Hematopoietic multipotent progenitor cell treated with erythropoietin and hydrocortisone succinate and interleukin-3 and kit ligand, for 4 days (in vitro differentiated cells): Measurements from ENCODE around the gene REEP3.
A peak's percentile ranks its signal among the peaks of the same experiment; 100 is the strongest.

ENCODE experiments used
- DNase-seq: peaks from one replicate; pipeline ENCODE4 v3.0.0-alpha.2; 2015

REEP3 gene

DNA sequence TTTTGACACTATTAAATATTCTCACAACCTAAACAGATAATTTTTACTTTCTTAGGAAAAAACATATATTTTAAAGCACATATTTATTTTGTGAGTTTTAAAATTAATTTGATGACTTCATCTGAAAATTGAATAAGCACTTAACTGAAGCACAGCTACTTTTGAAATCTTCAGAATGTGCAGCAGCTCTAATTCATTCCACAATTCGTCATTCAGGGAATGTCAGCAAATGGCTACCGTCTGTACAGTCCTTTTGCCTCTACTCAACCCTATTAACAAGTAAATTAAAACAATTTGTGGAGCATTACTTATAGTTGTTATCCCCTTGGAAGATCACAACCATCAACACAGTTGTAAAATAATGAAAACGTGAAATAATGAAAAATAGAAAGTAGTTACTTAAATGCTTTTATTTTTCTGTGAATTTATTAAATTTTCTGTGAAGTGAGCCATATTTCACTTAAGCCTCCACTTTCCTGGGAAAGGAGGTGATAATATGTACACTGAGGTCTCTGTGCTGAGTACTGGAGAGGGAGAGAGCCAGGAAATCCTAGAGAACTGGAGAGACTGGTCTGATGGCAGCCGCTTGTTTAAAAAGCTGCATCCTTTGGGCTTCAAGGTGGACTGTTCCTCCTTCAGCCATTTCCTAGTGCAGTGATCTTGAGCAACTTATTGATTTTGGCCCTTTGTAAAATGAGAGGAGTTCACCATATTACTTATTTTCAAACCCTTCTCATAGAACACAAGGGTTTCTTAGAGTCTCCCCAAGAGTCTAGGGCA is 70.6 kb downstream of the REEP3 start:
- no peak for DNase-seq

DNA sequence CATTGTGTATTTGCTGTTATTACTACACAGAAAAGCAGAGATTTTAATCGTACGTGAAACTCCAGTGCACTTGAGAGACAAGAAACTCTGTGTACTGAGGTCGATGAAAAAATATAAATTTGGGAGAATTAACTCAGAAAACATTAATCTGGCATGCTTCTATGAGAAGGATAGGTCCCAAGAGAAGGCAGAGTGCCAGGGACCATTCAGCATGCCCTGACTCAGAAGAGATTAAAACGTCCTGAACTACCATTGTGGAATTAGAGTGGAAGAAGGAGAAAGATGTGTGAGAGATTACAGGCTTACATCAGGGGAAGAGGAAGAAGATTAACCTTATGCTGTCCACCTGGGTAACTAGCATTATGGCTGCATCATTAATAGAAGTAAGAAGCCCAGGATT is 72.4 kb downstream of the REEP3 start:
- no peak for DNase-seq

DNA sequence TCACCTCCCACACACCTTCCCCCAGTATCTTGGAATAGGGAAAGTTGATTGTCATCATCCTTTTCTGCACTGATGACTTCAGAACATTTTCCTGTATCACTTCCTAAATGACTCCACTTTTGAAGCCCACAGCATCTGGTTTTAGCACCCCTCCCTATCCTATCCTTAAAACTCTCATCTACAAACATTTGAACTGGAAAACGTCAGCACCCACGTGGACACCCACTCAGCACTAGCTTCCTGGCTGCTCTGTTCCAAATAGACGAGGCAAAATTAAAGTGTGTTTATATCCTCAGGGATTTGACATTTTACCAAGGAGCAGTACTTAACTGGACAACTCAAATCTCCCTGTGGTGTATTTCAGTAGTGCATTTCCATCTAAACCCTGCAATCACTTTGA is 73.9 kb downstream of the REEP3 start:
- no peak for DNase-seq

DNA sequence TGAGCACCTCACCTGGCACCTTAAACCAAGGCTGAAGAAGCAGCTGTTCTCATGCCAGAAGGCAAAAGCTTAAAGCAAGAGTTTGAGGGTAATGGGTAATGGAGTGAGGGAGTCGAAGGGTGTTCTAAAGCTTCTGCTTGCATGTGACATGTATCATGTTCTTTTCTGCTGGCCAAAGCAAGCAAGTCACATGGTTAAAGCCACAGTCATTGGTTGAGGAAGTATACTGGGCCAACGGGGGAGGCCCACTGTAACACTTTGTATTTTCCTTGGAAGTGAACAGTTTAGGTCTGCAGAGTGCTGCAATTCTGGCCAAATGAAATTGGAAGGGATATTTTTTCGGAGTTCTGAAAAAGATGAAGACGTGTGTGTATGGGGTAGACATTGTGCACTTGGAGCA is 75.7 kb downstream of the REEP3 start:
- DNase-seq, result peak; percentile 12

DNA sequence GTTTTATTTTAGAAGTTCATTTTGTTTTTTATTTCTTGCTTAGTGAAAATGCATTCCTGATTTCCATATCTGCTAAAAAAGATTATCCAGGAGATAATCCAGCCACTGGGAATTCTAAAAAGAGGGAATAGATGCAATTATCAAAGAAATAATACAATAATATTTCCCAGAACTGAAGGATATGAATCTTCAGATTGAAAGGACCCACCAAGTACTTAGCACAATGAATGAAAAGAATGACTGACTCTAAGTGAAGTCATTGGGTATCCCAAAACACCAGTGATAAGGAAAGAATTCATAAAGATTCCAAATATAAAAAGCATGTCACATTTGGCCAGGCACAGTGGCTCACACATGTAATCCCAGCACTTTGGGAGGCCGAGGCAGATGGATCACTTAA is 79.3 kb downstream of the REEP3 start:
- no peak for DNase-seq

DNA sequence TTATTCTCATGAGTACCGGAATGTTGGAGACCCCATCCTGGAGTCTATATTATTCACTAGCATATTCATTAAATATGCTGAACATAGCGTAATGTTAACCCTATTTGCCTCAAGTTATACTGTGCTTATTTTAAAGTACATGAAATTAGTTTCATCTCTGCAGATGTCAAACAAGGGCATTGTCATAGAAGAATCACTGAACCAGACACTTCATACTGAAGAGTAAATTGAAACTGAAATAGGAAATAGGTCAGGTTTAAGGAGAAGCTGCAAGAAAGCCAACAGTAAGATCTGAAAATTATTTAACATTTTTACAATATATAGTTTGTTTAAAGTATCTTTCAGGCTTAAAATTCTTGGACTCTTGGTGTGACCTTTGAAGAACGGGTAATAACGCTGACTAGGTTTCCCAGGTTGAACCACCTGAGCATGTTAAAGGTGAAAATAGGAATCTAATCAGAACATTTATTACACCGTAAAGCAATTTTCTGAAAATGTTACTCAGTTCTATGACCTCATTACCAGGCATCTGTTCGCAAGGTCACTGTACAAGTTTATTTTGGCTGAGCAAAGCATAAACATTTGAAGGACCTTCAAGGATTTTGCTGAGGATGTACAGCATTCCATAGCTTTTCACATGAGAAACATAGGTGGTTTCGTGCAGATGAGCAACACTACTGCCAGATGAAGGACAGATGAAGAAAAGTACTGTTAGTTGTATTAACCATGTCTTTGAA is 82.7 kb downstream of the REEP3 start:
- DNase-seq, result no peak

DNA sequence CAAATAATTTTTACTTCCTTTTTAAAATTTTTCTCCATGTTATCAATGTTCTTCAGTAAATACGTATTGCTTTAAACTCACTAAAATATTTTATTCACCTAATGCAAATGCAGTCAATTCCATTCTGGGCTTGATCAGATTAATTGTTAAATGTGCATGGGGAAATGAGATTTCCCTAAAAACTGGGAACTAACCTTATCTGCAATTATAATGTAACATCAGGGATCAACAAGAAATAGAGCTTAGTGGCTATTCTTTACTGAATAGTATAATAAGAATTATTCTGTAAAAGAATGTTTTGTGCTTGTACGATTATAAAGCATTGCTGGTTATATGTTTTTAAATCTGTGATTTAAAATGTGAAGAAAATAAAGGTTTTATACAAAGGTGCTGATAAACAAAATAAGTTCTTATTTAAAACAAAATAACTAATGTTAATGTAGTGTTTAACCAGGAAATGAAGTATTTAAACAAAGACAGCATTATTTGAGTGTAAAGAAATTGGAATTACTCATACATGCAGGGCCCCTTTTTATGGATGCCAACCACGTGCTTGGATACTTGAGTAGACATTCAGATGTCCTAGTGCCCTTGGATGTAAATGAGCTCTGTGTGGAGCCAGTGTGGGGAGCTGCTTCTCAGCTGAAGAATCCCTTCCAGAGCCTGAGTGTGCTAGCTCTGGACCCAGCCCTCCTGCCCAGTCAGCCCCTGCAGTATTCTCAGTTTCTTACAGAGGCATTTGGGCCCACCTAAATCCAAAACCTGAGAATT is 84.2 kb downstream of the REEP3 start:
- DNase-seq, result no peak

DNA sequence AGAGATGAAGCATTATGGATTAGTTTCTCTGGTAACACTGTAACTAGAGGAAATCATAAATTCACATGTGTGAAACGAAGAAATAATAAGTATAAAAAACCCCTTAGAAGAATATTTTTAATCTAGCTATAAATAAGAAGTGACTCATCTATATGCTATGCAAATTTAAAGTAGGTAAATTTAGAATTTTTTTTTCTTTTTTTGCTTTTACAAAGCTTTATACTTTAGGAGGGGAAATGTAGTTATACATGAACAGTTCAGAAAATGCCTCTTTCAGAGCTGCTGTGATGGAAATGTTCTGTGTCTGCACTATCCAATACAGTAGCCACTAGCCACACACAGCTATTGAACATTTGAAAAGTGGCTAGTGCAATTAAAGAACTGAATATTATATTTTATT is 87.3 kb downstream of the REEP3 start:
- DNase-seq, result no peak

DNA sequence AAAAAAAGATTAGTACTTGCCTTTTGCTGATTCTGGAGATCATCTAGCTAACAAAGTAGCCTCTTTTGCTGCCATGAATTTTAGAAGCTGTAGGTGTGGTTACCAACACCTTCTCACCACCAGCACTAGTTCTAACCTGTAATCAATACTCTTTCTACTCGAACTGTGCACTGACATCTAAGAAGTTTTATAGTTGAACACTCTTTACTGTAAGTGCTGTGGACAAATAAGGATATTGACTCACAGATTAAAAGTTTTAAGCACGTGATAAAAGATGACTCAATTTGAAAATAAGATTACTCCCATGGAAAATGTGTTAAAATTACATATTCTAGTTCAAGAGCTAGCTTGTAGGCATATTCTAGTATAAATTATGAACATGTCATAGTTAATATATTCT is 89.9 kb downstream of the REEP3 start:
- DNase-seq, result no peak

DNA sequence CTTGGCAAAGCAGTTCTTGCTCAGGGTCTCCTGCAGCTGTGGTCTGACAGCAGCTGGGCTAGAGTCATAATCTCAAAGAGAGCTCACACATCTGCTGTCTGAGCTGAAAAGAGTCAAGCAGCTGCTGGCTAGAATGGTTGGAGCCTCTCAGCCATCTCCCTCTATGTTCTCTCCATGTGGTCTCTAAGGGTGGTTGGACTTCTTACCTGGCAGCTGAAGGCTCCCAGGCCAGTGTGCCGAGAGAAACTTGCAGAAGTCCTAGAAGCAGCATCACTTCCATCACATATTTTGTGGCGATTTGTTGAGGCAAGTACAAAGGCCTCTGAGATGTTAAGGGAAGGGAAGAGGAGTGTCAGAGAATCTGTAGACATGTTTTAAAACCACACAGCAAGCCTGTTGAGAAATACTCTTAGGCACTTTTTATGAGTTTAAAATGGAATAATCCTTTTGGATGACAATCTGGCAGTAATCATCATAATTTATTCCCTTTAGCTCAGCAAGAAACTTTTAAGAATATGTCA is 93.2 kb downstream of the REEP3 start:
- no peak for DNase-seq

DNA sequence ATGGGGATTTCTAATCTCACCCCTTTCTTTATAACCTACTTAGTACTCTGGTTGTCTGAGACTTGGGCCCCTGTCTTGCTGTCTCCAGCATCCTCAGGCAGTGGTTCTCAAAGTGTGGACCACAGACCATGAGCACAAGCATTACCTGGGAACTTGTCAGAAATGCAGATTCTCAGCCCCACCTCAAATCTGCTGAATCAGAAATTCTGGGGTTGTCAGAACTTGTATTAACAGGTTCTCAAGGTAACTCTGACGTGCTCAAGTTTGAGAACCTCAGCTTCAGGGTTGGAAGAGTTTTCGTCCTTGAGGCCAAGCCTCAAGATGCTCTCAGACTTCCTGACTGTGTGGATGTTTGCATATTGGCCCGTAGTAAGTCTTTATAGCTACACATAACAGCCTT is 97.4 kb downstream of the REEP3 start:
- no peak for DNase-seq

DNA sequence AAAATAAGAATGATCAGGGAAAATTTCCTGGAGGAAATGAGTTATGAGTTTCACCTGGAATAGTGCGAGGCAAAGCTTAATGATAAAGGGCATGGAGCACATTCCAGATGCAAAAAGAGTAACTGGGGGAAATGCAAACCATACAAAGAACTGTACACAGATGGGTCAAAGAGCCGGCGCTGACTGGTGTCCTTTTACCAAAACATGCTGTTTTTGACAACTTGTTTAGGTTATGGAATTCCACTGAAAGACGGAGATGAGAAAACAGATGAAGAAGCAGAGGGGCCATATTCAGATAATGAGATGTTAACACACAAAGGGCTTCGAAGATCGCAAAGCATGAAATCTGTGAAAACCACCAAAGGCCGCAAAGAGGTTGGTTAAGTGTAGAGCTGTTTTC is 98.2 kb downstream of the REEP3 start:
- DNase-seq, result no peak

DNA sequence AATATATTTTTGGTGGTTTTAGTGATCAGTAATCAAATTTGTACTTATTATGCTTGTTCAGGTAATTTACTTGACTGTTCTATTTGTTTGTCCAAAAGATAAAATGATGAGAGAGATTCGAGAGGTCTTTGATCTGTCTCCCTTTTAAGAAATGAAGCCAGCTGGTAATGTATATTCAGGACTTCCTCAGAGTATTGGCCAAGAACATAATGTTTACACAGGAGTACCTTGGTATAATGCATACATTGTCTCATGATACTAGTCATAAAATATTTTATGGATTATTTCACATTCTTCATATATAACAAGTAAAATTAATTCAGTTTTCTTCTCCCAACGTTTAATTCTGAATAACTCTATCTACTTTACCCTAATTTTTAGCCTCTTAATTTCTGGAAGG is 100.9 kb downstream of the REEP3 start:
- no peak for DNase-seq

DNA sequence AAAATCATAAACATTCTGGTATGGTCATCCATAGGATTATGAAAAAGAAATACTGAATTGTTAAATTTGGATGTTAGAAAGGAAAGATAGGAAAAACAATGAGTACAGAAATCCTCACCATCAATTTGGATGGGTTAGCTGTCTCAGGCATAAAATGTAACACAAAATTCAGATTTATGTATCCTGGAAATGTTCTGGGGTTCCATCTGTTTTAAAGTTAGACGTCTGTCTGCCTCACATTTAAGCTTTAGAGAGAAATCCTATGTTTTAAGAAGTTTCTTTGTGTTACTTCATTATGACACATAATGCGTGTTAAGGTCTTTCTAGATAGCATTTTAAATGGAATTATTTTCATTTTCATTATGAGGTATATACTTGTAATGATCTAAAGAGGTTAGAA is 103.5 kb downstream of the REEP3 start:
- DNase-seq, result no peak

DNA sequence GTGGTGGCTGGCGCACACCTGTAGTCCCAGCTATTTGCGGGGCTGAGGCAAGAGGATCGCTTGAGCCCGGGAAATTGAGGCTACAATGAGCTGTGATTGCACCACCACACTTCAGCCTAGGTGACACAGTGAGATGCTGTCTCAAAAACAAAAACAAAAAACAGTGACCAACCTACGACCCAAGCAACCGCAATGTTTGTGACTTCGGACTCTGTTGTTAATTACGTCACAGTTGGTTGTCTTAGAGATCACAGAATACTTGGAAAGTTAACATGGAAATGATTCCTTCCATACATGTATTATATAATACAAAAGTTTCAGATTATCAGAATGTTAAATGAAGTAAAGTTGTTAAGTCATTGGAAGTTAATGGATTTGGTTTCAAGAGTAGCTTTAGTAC is 106.2 kb downstream of the REEP3 start:
- DNase-seq, result no peak

DNA sequence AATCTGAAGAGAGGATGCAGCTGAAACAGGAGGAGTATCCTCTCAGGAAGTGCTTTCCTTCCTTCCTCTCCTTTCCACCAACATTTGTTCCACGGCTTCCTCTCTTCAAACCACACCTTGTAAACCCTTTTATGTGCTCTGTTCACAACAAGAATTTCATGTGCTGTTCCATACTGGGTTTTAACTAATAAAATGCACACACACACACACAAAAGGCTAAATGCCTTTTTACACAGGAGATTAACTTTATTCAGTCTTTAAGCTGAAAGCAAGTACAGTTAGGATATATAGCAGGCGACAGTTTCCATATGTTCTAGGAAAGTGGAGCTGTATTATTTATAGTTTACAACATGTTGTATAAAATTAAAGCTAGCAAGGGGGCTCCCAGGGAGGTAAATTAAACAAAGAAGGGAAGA is 106.7 kb downstream of the REEP3 start:
- peak; percentile 13 for DNase-seq

DNA sequence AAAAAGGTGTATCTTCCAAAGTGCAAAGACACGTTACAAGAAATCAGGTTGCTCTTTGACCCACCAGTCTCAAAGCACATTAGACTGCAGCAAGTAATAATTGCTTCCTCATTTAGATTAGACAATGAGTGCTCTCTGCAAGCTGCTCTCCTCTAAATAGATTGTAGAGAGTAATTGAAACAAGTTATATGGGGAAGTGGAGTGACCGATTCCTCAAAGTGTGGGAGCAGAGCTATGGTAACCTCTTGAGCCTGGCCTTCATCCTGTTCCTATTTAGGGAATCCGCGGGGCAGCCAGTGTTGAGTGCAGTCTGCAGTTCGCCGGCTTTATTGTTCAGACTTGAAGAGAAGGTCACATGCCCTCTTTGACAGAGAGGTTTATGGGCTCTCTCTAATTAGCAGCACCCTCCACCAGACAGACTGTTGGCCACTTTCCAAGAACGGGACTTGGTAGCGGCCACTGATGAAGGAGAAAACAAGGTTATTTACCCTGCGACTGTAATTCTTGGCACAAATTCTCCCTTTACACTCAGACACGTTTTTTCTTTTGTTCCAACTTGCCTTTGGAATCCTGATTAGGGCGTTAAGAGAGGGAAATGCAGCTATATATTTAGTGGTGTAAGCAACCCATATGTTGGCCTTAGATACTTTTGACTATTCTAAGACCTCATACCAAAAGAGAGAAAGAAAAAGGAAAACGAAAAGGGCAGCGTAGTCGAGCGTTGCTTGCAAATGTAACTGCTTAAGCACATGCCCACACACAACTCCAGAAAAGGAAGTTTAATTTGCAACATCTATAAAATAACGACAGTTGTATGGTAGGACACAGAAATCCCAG is 107.5 kb downstream of the REEP3 start:
- peak; percentile 77 for DNase-seq

DNA sequence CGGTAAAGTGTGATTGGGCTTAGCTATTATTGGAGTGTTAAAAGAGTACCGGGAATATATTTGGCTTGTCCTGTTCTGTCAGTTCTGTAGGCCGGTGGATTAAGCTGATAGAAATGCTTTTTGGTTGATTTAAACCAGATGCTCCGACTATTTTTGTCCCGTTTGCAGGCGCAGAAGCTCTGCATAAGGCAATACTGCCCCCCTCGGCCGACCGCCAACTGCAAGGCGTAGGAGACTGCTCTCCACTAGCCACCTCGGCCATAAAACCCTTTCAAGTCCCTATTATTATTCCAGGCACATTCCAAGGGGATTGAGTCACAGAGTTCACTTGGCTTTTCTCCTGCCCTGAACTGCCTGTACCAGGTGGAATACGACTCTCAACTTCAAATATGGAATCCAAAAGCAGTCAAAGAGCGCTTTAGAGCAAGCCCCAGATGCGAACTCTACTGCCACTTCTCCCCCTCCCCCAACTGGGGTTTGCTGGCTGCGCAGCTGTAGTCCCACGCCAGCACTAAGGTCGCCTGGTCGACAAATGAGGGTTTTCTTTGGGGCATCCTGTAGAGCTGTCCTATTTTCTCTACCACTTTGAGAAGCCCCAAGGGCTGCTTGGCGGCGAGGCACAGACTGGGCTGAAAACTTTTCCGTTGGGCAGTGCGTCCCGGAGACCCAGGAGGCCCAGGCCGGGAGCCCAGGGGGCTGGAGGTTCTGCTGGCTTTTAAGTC is 108.3 kb downstream of the REEP3 start:
- DNase-seq, result peak; percentile 96

DNA sequence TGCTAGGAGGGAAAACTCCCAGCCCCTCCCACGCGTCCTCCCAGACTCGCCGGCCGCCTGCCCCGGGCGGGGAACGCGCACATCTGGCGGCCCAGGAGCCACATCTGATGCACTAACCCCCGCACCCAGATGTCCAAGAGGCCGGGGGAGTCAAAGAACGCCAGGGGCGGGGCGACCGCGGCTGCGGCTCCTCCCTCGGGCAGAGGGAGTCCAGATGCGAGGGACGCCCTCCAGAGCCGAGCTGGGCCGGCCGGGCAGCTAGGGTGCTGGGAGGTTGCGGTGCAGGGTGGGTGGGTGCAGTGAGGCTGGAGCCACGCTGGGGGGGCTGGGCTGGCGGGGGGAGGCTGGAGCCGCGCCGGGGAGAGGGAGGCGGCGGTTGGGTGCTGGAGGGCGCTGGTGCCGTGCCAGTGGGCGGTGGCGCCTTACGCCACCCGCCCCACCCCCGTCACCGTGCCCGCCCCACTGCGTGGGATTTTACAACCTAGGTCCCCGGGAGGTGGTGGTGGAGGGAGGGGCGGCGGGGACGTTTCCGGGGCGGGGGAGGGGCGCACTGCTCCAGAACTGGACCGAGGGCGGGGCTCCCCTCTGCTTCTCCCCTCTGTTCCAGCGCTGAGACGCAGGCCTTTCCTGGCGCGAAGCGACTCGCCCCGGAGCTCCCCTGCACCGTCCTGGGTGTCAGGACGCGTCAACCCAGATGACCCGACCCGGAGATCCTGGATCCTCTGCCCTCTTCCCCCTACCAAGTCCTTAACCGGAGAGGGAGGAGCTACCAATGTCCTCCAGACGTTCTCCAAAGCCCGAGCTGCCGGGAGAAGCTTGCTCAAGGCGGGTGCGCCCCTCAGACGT is 109.1 kb downstream of the REEP3 start:
- peak; percentile 86 for DNase-seq

DNA sequence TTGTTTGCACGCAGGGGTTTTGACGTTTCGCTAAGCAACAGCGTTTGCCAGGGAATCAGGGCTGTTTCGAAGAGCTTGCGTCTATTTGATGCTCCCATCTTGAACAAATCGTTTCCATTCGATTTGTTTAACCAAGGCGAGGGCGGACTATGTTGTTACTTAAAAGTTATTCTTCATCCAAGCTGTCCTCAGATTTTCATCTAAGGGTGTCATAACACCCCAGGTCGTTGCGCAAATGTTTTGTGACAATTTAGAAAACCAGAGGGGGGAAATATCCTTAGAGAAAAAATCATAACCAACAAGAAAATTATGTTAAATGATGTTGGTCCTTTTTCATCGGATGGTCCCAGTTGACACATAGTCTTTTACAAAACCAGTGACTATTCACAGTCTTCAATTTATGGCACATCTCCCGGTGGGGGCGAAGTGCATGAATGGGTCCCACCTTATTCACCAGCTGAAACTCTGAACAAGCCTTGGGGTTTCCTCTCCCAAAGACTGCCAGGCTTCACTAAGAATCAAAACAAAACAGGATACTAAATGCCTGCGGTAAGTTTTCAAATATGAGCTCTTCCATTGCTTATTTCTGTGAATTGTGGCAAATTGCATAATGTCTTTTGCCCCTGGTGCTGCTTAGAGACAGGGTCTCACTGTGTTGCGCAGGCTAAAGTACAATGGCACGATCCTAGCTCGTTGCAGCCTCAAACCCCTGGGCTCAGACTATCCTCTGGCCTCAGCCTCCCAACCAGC is 109.9 kb downstream of the REEP3 start:
- no peak for DNase-seq
